Neural cell (in vitro differentiated cells): ENCODE measurements around the gene HOXD3. TPM values are rescaled to one million over a fixed set of nuclear protein-coding genes. Genes with fewer than 3 reads are reported as not detected.
A peak's percentile ranks its signal among the peaks of the same experiment; 100 is the strongest.

ENCODE experiments used
- H2AFZ ChIP-seq: fragments of 200-600, 300-800 bp; sonication (generic), shearing (Covaris generic); 2 replicates; pipeline ENCODE4 v1.6.0; 2014; ENCODE audit warnings: low read depth, mild to moderate bottlenecking, antibody characterized with exemption, low read length, moderate library complexity
- H3F3A ChIP-seq: fragments of 200-600 bp; shearing (Covaris generic); 2 replicates; pipeline ENCODE4 v1.6.1; 2016; ENCODE audit warnings: mild to moderate bottlenecking, moderate library complexity, mixed read lengths, antibody characterized with exemption, low read length; ENCODE audit not compliant: insufficient read depth, poor library complexity, severe bottlenecking
- H3K27ac ChIP-seq: fragments of 200-600, 300-800 bp; sonication (generic), shearing (Covaris generic); 2 replicates; pipeline ENCODE4 v1.5.1; 2014; ENCODE audit warnings: mild to moderate bottlenecking, low read length, moderate library complexity
- H3K27me3 ChIP-seq: fragments of 300-800, 200-600 bp; sonication (generic), shearing (Covaris generic); 2 replicates; pipeline ENCODE4 v1.6.0; 2014; ENCODE audit warnings: mild to moderate bottlenecking, low read depth, low read length, moderate library complexity; ENCODE audit not compliant: insufficient read depth
- H3K36me3 ChIP-seq: fragments of 300-800, 200-600 bp; sonication (generic), shearing (Covaris generic); 2 replicates; pipeline ENCODE4 v1.5.1; 2014; ENCODE audit warnings: mild to moderate bottlenecking, antibody characterized with exemption, low read length, moderate library complexity; ENCODE audit not compliant: insufficient read depth
- H3K4me2 ChIP-seq: fragments of 300-800, 200-600 bp; sonication (generic), shearing (Covaris generic); 2 replicates; pipeline ENCODE4 v1.6.0; 2014; ENCODE audit warnings: mild to moderate bottlenecking, low read length
- H3K4me3 ChIP-seq: fragments of 300-800, 200-600 bp; sonication (generic), shearing (Covaris generic); 2 replicates; pipeline ENCODE4 v1.5.1; 2014; ENCODE audit warnings: mild to moderate bottlenecking, low read length, moderate library complexity
- H3K79me2 ChIP-seq: fragments of 200-600 bp; shearing (Covaris generic); replicated peaks from 2 replicates; pipeline ENCODE4 v1.6.0; 2014; ENCODE audit warnings: mild to moderate bottlenecking, low read length, moderate library complexity; ENCODE audit not compliant: insufficient read depth
- H3K9ac ChIP-seq: fragments of 300-800, 200-600 bp; sonication (generic), shearing (Covaris generic); 2 replicates; pipeline ENCODE4 v1.6.1; 2016; ENCODE audit warnings: mild to moderate bottlenecking, low read length, mixed read lengths
- H3K9me2 ChIP-seq: fragments of 200-600 bp; shearing (Covaris generic); 2 replicates; pipeline ENCODE4 v1.6.1; 2016; ENCODE audit warnings: mild to moderate bottlenecking, low read length, mixed read lengths; ENCODE audit not compliant: insufficient read depth
- H3K9me3 ChIP-seq: fragments of 200-600, 300-800 bp; sonication (generic), shearing (Covaris generic); 2 replicates; pipeline ENCODE4 v1.6.1; 2016; ENCODE audit warnings: mild to moderate bottlenecking, mixed run types, low read length, moderate library complexity, mixed read lengths
- H4K20me1 ChIP-seq: fragments of 200-600 bp; shearing (Covaris generic); 2 replicates; pipeline ENCODE4 v1.6.1; 2016; ENCODE audit warnings: mild to moderate bottlenecking, mixed run types; ENCODE audit not compliant: insufficient read depth
- CTCF ChIP-seq: fragments of 450-650 bp; IDR thresholded peaks from 2 replicates; pipeline ENCODE4 v1.5.1; 2014; ENCODE audit warnings: antibody characterized with exemption, mild to moderate bottlenecking, moderate library complexity; ENCODE audit not compliant: poor library complexity, severe bottlenecking
- EP300 ChIP-seq: fragments of 450-650 bp; conservative IDR thresholded peaks from 2 replicates; pipeline ENCODE4 v1.6.1; 2014; ENCODE audit warnings: antibody characterized with exemption, mild to moderate bottlenecking, moderate library complexity; ENCODE audit not compliant: poor library complexity, severe bottlenecking
- EZH2 ChIP-seq: fragments of 200-600, 300-800 bp; shearing (Covaris generic), sonication (generic); IDR thresholded peaks from 2 replicates; pipeline ENCODE4 v1.6.1; 2014; ENCODE audit warnings: antibody characterized with exemption, low read length, borderline replicate concordance, mild to moderate bottlenecking; ENCODE audit not compliant: insufficient read depth, poor library complexity, severe bottlenecking
- MXI1 ChIP-seq: fragments of 450-650 bp; conservative IDR thresholded peaks from 2 replicates; pipeline ENCODE4 v1.6.1; 2014; ENCODE audit warnings: antibody characterized with exemption, mild to moderate bottlenecking; ENCODE audit not compliant: poor library complexity, severe bottlenecking
- POLR2AphosphoS5 ChIP-seq: IDR thresholded peaks from 2 replicates; pipeline ENCODE4 v1.6.1; 2012
- RAD21 ChIP-seq: fragments of 450-650 bp; conservative IDR thresholded peaks from 2 replicates; pipeline ENCODE4 v1.6.1; 2014; ENCODE audit warnings: antibody characterized with exemption, mild to moderate bottlenecking, moderate library complexity
- SMC3 ChIP-seq: fragments of 450-650 bp; conservative IDR thresholded peaks from 2 replicates; pipeline ENCODE4 v1.6.1; 2014; ENCODE audit warnings: antibody characterized with exemption, mild to moderate bottlenecking, moderate library complexity; ENCODE audit not compliant: poor library complexity
- TAF1 ChIP-seq: IDR thresholded peaks from 2 replicates; pipeline ENCODE4 v1.6.1; 2012; ENCODE audit warnings: low read depth
- polyA plus RNA-seq: library from polyadenylated mRNA; depleted of rRNA; stranded (reverse); fragments of >200 nt; gene quantifications from 2 replicates; pipeline ENCODE4 v1.2.3, GENCODE V29; 2014
- TF ChIP-seq, protein P1 (sequence below): IDR thresholded peaks from 2 replicates; pipeline ENCODE4 v1.6.1; 2012; ENCODE audit warnings: borderline replicate concordance

HOXD3 gene
- polyA plus RNA-seq, 1 donor from 2014 or later = not detected

DNA sequence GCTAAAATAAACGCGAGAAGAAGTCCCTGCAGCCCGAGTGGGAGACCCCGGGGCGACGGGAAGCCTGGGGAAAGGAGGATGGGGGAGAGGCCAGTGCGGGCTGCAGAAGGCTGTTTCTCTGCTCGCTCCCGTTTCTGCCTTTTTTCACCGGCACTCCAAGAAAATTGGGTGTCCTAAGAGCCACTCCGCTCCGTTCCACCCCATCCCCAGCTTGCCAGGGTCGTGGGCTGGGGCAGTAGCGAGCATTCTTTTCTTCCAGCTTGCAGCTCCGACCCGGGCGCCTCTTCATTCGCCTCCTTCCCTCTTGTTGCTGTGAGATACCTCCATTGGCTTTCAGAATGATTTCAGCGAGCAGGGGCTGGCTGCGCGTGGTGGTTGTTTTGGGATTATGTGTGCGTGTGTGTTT is 1.1 kb downstream of the HOXD3 start:
- Histone ChIP-seq H3F3A (no peaks in the 10 kb centered on the region), H3K79me2 (no peaks in the 10 kb centered on the region), H3K27me3 (peaks cover 100% of the 10 kb centered on the region), H3K9ac (no peak overlapping the region), H3K36me3 (no peaks in the 10 kb centered on the region), H3K27ac (no peak overlapping the region), H2AFZ (no peak overlapping the region), H4K20me1 (no peaks in the 10 kb centered on the region), H3K4me2 (no peak overlapping the region), H3K9me2 (no peaks in the 10 kb centered on the region), H3K9me3 (peaks cover 22% of the 10 kb centered on the region), H3K4me3 (no peak overlapping the region)
- TF ChIP-seq SMC3 = no peak
- no peak for TF ChIP-seq EP300
- no peak for TF ChIP-seq TAF1
- no peak for TF ChIP-seq MXI1
- no peak for TF ChIP-seq RAD21
- TF ChIP-seq POLR2AphosphoS5 = peak; percentile 37
- TF ChIP-seq, protein P1, sequence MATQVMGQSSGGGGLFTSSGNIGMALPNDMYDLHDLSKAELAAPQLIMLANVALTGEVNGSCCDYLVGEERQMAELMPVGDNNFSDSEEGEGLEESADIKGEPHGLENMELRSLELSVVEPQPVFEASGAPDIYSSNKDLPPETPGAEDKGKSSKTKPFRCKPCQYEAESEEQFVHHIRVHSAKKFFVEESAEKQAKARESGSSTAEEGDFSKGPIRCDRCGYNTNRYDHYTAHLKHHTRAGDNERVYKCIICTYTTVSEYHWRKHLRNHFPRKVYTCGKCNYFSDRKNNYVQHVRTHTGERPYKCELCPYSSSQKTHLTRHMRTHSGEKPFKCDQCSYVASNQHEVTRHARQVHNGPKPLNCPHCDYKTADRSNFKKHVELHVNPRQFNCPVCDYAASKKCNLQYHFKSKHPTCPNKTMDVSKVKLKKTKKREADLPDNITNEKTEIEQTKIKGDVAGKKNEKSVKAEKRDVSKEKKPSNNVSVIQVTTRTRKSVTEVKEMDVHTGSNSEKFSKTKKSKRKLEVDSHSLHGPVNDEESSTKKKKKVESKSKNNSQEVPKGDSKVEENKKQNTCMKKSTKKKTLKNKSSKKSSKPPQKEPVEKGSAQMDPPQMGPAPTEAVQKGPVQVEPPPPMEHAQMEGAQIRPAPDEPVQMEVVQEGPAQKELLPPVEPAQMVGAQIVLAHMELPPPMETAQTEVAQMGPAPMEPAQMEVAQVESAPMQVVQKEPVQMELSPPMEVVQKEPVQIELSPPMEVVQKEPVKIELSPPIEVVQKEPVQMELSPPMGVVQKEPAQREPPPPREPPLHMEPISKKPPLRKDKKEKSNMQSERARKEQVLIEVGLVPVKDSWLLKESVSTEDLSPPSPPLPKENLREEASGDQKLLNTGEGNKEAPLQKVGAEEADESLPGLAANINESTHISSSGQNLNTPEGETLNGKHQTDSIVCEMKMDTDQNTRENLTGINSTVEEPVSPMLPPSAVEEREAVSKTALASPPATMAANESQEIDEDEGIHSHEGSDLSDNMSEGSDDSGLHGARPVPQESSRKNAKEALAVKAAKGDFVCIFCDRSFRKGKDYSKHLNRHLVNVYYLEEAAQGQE = no peak
- TF ChIP-seq CTCF = no peak
- TF ChIP-seq EZH2 = peak; percentile 14

DNA sequence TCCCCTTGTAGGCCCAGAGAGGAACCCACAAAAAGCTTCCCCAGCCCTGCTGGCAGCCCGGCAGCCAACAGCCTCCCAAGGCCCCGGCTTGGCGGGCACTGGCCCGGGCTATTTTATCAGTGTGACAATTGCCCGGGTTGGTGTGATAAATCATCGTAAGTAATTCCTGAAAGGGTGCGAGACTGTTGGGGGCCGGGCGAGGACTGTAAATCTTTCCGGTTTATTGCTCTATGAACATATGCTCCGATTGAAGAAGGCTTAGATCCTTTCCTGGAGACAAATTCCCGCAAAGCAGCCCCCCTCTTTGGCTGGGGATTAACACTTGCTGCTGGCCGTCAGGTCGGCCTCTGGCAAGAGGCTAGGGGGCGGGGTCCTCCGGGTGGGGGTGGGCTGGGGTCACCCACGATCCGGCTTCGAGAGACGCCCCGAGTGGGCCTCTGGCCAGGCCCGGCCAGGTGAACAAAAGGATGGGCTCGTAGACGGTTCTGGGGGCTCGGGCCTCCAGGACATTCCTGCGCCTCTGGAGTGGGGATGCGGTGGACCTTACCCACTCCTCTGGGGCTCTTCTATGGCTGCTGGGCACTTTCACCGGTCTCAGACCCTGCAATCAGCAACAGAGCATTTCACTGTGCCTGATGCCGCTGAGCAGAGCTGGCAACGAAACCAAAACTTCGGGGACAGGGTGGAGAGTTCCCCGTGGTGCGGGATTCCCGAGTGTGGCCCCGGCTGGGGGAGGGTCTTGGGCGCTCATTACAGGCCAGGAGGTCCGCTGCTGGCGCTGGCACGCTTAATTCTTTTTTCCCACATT is 2.0 kb downstream of the HOXD3 start:
- Histone ChIP-seq H3K4me2 (no peak overlapping the region), H2AFZ (no peak overlapping the region), H4K20me1 (no peaks in the 10 kb centered on the region), H3K36me3 (no peaks in the 10 kb centered on the region), H3K79me2 (no peaks in the 10 kb centered on the region), H3F3A (no peaks in the 10 kb centered on the region), H3K27ac (no peak overlapping the region), H3K9me3 (peaks cover 28% of the 10 kb centered on the region), H3K4me3 (no peak overlapping the region), H3K9ac (no peak overlapping the region), H3K27me3 (peaks cover 100% of the 10 kb centered on the region), H3K9me2 (no peaks in the 10 kb centered on the region)
- TF ChIP-seq, protein P1 = no peak
- TF ChIP-seq EP300 = no peak
- TF ChIP-seq SMC3 = no peak
- TF ChIP-seq MXI1 = no peak
- no peak for TF ChIP-seq RAD21
- no peak for TF ChIP-seq POLR2AphosphoS5
- TF ChIP-seq TAF1 = no peak
- TF ChIP-seq EZH2 = no peak
- no peak for TF ChIP-seq CTCF
